Measurements from ENCODE around the gene PRSS36.

Gene PRSS36

DNA sequence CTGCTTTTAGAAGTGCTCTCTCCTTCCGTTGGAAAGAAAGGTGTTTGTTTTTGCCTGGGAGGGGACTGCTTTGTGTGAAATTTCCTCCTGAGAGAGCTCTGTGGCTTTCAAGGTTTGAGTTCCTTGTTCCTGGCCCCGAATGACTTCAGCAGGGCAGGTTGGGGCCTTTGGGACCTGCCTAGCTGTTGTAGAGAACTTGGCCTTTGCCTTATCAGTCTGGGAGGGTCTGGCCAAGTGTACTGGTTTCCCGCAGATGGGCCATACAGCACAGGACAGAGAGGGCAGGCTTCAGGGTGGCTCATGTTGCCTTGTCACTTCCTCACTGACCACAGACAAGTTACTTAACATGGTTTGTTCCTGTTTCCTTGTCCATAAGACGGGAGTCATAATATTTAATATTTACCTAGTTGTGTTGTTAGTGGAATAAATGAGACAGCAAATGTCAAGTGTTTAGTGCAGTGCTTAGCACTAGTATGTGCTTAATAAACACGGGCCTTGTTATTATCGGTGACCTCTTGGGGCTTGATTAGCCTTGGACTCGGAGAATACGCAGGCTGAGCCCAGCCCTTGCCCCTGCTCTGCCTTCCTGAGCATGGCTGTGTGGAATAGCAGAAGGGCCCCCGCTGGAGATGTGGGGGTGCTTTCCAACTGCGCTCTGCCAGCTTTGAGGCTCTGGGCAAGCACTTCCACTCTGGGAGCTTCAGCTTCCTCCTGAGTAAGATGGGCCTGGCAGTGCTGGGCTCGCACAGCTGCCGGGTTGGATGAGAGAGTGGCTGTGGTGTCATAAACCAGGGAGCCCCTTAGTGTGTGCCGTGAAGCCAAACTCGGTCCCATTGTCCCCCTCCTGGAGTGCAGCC lies 20.9 kb downstream of the PRSS36 start:
- DNase-seq (ENCODE audit: low read depth in 2 of 2): no peak

DNA sequence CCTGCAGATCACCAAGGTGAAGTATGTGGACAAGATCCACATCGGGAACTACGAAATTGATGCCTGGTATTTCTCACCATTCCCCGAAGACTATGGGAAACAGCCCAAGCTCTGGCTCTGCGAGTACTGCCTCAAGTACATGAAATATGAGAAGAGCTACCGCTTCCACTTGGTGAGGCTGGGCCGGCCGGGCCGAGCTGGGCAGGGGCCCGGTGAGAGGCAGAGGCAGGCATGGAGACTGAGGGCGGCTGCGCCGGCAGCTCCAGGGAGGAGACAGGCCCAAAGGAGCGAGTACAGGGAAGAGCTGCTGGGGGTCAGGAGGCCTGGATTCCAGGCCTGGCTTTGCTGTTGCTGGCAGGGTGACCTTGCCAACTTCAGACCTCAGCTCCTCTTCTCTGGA lies 22.7 kb downstream of the PRSS36 start:
- DNase-seq (ENCODE audit: low read depth in 2 of 2): no peak

DNA sequence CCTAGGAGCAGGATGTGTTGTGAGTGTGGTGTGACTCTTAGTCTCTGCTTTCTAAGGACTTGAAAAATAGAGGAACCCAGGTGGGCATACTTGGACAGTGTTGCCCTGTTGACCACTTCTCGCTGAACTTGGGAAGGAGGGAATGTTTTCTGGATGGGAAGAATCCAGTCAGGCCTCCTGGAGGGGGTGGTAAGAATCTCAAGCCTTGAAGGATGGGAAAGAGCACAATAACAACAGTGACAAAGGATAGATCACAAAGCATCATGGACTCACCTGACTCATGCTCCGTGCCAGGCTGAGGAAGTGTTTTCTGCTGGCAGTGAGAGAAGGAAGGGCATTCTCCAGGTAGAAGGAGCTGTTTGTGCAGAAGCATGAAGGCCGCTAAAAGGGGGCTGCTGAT lies 24.0 kb downstream of the PRSS36 start:
- DNase-seq (ENCODE audit: low read depth in 2 of 2): no peak

DNA sequence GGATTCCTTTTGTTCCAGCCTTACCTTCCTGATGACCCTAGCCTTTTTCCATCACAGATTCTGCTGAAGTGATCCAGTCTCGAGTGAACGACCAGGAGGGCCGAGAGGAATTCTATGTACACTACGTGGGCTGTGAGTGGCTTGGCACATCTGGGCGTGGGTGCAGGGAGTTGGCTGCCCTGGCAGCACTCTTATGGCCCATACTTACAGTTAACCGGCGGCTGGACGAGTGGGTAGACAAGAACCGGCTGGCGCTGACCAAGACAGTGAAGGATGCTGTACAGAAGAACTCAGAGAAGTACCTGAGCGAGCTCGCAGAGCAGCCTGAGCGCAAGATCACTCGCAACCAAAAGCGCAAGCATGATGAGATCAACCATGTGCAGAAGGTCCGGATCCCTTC lies 29.7 kb downstream of the PRSS36 start:
- no peak for DNase-seq (ENCODE audit: low read depth in 2 of 2)

DNA sequence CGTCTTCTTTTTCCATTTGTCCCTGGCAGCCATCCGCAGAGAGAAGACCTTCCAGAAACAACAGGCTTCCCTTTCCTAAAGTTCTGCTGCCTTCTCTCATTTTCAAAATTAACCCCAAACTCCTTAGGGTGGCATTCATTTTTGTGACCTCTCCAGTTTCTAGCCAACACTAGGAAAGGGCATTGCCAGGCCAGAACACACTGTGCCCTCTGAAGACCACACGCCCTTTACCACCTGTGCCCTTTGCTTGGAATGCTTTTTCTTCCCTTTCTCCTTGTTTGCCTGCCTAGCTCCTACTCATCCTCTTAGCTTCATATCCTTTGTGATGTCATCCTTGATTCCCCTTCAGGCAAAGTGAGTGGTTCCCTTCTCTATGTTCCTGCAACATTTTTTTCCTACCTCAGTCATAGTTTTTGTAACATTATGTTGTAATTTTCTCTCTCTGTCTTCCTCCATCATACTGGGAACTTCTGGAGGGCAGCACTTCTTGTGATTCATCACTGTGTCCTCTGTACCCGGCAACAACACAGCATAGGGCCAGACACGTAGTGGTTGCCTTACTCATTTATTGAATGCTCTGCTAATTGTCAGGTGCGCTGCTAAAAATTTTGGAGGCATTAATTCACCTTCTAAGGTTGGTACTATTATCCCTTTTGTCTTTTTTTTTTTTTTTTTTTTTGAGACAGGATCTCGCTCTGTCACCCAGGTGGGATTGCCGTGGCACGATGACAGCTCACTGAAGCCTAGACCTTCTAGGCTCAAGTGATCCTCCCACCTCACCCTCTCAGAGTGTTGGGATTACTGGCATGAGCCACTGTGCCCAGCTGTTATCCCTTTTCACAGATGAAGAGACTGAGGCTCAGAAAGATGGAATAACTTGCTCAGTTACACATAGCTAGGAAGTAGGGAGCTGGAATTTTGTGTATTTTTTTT lies 31.4 kb downstream of the PRSS36 start:
- DNase-seq (ENCODE audit: low read depth in 2 of 2): no peak

DNA sequence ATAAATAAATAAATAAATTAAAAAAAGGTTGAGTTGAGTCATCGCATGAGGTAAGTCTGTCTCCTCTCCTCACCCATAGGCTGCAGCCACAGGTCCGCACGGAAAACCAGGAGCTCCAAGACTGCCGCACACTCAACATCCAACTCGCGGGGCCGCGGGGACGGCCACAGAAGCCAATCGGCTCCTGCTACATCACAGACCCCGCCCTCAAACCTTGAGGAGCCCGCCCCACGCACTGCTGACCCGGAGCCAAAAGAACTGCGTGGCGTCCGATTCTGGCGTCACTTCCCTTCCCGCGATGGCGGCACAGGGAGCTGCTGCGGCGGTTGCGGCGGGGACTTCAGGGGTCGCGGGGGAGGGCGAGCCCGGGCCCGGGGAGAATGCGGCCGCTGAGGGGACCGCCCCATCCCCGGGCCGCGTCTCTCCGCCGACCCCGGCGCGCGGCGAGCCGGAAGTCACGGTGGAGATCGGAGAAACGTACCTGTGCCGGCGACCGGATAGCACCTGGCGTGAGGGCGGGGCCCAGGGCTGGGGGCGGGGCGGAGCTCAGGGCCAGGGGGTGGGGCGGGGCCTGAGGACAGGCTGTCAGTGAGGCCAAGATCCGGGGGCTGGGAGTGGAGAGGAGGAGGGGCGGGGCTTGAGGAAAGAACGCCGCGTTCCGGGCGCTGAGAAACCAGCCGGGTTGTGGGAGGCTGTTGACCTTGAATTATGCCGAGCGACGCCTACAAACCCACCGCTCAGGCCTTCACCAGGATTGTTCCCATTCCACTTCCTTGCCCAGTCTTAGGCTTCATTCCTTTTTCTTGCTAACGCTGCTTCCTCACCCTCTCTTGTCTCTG lies 32.3 kb downstream of the PRSS36 start, which contains the start of gene KAT8:
KAT8 (plus strand) TSS at position 281 of the 839 bp plus-strand sequence; CDS start at position 299, 18 bp downstream.
- DNase-seq (ENCODE audit: low read depth in 2 of 2): peak; percentile 92 to 94

DNA sequence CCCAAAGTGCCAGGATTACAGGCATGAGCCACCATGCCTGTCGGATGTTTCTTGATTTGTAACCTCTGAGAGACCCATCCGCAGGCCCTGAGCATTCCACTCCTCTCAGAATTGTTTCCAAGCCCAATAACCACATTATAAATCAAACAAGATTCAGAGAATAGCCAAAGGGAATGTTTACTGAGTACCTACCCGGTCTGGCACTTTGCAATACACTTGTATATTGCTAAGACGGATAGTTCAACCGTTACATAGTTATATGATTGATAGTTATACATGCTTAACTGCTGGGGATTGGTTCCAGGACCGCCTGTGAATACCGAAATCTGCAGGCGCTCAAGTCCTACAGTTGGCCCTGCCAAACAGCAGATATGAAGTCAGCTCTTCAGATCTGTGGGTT lies 35.4 kb downstream of the PRSS36 start:
- DNase-seq (ENCODE audit: low read depth in 2 of 2): no peak

DNA sequence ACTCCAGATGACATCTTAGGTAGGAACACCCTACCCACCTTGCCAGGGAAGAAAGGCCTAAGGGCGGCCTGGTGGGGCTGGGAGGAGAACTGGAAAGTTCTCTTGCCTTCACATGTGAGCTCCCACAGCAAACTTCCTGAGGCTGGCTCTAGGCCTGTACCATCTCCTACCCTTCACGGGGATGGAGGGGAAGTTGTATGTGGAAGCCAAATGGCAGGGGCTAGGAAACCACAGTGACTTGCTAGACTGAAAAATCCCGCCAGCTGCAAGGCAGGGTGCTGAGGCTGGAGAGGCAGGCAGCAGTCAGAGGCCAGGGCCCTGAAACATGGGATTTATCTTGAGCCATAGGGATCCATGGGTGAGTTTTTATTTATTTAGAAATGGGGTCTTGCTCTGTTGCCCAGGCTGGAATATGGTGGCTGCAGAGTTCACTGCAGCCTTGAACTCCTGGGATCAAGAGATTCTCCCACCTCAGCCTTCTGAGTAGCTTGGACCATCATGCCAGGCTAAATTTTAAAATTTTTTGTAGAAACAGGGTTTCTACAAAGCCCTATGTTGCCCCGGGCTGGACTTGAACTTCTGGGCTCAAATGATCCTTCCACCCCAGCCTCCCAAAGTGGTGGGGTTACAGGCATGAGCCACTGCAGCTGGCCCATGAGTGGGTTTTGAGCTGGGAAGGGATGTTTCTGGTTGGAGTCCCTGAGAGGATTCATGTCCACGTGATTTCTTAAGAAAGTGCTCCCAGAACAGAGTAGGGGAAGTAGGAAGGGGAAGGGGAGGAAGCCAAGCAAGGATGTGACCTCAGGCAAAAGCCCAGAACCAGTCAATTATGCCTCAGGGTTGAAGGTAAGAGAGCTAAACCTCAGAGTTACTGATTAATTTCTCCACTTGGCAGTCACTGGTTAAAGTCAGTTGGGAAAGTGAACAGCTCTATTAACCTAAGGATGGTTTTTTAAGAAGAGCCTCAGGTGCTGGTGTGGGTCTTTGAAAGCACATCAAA lies 36.4 kb downstream of the PRSS36 start:
- no peak for DNase-seq (ENCODE audit: low read depth in 2 of 2)

DNA sequence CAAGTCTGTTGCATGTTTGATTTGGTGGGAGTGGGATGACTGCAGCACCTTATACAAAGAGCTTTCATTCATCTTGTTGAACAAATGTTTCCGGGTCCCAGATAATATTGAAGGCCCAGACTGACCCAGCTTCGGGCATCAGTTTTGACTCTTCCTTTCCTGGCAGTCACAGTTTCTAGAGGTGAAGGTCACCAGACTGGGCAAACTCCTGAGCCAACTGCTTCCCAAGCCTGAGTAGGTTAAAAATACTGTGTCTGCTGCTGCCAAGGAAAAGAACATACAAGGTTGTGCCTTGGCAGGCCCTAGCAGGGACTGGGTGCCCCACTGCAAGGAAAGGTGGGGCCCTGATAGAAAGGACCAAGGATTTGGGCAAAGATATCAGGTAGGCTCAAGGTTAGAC lies 37.2 kb downstream of the PRSS36 start:
- no peak for DNase-seq (ENCODE audit: low read depth in 2 of 2)

DNA sequence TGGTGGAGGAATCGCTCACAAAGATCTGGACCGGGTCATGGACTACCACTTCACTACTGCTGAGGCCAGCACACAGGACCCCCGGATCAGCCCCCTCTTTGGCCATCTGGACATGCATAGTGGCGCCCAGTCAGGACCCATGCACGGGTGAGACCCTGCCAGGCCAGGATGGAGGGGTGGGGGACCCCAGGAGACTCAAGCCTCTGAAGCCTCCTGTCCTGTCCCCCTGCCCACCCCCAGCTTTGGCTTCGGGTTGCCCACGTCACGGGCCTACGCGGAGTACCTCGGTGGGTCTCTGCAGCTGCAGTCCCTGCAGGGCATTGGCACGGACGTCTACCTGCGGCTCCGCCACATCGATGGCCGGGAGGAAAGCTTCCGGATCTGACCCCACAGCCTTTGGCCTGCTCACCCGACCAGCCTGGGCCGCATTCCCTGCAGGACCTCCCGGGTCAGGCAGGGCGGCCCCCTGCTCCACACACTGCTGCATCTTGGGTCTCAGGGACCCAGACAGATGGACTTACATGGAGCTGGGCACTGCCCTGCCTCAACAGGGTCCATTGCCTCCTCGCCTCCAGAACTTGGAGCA lies 37.9 kb downstream of the PRSS36 start:
- no peak for DNase-seq (ENCODE audit: low read depth in 2 of 2)

DNA sequence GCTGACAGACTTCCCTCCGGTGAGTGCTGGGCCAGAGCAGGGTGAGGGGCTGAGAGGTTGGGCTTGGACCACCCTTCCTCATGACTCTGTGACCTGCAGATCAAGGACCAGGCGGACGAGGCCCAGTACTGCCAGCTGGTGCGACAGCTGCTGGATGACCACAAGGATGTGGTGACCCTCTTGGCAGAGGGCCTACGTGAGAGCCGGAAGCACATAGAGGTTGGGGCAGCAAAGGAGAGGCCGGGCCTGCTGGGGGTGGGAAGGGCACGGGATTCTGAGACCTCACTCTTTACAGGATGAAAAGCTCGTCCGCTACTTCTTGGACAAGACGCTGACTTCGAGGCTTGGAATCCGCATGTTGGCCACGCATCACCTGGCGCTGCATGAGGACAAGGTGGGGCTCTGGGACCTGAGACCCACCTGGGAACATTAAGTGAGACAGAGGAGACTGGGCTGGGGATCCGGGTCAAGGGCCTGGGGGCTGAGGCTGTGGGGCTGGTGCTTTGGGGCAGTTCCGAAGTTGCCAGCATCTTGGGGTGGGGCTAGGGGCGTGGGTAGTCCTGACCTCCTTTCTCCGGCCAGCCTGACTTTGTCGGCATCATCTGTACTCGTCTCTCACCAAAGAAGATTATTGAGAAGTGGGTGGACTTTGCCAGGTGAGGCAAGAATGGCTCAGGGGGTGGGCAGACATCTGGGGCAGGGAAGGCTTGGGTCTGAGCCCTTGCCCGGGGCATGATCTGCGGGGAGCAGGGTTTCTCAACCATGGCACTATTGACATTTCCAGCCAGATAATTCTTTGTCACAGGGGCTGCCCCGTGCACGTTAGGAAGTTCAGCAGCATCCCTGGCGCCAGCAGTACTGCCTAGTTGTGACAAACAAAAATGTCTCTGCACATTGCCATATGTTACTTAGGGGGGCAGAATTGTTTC lies 39.5 kb downstream of the PRSS36 start:
- no peak for DNase-seq (ENCODE audit: low read depth in 2 of 2)

DNA sequence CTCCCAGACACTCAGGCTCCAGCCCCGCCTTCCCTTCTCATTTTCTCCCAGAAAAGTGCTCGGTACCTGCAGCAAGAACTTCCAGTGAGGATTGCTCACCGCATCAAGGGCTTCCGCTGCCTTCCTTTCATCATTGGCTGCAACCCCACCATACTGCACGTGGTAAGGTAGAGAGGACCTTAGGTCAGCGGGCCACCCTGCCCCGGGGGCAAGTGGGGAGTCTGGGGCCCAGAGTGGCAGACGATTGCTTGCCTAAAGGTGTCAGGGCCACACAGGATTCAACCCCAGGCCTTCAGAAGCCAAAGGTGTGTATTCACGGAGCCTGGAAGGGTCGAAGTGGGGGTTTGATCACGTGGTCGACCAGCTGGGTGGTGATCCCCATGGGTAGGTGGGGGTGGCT lies 40.2 kb downstream of the PRSS36 start:
- no peak for DNase-seq (ENCODE audit: low read depth in 2 of 2)

DNA sequence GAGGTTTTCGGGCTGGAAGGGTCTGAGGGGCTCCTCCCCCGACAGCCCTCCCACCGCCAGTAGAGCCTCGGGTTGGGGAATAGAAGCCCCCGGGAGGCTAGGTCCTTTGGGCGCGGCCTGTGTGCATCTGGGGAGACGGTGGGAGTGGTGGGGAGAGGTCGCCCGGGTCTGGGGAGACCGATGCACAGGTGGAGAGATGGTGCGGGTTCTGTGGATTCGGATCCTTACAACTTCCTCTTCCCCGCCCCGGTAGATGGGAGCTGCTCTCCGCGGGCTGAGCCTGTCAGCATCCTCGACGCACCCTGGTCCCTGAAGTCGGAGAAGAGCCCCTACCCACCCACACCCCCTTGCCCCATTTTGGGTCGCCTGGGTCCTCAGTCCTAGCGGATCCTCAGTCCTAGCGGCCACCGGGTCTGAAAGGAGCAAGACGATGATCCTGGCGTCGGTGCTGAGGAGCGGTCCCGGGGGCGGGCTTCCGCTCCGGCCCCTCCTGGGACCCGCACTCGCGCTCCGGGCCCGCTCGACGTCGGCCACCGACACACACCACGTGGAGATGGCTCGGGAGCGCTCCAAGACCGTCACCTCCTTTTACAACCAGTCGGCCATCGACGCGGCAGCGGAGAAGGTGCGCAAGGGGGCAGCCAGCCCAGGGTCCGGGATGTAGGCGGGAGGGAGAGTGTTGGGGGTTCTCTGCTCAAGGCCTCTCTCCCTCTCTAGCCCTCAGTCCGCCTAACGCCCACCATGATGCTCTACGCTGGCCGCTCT lies 40.9 kb downstream of the PRSS36 start:
- no peak for DNase-seq (ENCODE audit: low read depth in 2 of 2)

DNA sequence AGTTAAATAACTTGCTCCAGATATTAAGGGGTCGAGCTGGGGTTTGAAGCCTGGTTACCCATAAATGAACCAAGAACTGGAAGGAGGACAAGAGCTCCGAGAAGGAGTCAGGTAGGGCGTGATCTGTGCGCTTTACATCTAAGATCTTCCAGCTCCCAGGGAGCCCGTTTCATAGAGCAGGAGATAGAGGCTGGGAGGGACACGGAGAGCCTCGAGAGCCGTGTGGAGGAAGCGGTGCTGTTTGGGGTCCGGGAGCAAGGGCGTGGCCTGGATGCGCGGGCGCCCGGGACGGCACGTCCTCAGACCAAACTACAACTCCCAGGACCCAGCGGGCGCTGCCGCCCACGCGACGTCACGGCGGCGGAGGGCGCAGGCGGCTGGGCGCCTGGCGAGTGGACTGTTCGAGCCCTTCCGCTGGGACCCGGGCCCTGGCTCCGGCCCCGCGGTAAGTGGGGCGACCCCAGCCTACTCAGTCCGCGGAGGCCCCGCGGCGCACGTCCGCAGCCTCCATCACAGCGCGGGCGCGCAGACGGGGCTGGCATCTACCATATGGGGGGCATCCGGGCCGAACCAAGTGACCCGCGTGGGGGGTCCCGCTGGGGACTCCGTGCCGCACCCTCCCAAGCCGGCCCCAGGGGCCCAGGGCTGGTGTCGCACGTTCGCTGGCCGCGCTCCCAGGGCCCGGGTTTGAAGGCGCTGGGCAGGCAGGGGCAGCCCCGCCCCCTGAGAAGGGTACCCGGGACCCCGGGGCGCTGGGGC lies 41.7 kb downstream of the PRSS36 start, which contains the start of gene BCKDK:
BCKDK (plus strand) TSS at position 352 of the 759 bp plus-strand sequence. CDS start 838 bp downstream, outside the sequence.
- DNase-seq (ENCODE audit: low read depth in 2 of 2): peak; percentile 15 to 36

DNA sequence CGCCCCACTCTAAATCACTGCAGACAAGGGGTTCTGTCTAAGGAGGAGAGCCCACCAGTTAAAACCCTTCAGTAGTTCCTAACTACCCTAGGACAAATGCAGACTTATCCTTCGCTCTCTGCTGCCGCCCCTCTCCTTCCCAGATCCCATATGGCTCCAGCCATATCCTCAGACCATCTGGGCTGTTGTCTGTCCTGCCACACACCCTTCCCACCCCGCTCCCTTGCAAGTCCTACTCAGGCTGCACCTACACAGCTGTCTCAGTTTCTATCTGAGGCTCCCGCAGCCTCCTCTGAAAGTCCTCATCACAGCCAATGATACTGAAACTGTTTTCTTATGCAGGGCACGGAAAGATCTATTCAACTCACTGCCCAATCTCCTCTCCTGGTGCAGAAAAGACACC lies 42.4 kb downstream of the PRSS36 start:
- DNase-seq (ENCODE audit: low read depth in 2 of 2): no peak

DNA sequence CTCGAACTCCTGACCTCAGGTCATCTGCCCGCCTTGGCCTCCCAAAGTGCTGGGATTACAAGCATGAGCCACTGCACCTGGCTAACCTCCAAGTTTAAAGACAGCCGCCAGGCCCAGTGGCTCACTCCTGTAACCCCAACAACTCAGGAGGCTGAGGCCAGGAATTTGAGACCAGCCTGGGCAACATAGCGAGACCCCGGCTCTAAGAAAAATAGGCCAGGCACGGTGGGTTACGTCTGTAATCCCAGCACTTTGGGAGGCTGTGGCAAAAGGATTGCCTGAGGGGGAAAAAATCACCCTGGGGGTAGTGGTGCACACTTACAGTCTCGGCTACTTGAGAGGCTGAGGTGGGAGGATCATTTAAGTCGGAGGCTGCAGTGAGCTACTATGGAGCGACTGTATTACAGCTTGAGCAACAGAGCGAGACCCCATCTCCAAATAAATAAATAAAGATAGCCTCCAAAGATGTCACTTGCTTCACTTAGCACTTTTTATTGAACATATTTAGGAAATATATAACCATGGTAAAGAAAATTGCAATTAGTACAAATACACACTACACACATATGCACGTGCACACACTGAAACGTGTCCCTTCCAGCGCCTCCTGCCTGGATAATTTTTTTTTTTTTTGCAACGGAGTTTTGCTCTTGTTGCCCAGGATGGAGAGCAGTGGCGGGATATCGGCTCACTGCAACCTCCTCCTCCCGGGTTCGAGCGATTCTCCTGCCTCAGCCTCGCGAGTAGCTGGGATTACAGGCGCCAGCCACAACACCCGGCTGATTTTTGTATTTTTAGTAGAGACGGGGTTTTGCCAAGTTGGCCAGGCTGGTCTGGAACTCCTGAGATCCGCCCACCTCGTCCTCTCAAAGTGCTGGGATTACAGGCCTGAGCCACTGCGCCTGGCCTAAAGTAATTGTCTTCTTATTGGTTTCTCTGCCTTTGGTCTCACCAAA lies 43.1 kb downstream of the PRSS36 start:
- no peak for DNase-seq (ENCODE audit: low read depth in 2 of 2)

Measured in fibroblast of skin of left biceps (primary cell).